HG03139 (cell line): Measurements from ENCODE around the gene LDAH.
A peak's percentile ranks its signal among the peaks of the same experiment; 100 is the strongest.

Source experiments
- ATAC-seq: cut with Tn5 transposase; IDR thresholded peaks from one replicate; pipeline ENCODE4 v1.9.1; 2021; ENCODE audit not compliant: unreplicated experiment

LDAH gene

DNA sequence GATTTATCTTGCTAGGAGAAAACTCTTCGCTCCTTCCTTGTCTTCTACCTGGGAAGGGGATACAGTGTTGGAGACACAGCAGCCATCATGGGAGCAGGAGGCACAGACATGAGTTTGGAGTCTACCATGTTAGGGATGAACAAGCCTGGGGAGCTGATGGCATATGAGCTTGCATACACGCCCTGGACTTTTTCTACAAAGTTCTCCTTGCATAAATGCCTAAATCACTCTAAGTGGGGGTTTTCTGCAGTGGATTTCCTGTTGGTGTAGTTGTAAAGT, 168.4 kb downstream of the LDAH start:
- no peak for ATAC-seq

DNA sequence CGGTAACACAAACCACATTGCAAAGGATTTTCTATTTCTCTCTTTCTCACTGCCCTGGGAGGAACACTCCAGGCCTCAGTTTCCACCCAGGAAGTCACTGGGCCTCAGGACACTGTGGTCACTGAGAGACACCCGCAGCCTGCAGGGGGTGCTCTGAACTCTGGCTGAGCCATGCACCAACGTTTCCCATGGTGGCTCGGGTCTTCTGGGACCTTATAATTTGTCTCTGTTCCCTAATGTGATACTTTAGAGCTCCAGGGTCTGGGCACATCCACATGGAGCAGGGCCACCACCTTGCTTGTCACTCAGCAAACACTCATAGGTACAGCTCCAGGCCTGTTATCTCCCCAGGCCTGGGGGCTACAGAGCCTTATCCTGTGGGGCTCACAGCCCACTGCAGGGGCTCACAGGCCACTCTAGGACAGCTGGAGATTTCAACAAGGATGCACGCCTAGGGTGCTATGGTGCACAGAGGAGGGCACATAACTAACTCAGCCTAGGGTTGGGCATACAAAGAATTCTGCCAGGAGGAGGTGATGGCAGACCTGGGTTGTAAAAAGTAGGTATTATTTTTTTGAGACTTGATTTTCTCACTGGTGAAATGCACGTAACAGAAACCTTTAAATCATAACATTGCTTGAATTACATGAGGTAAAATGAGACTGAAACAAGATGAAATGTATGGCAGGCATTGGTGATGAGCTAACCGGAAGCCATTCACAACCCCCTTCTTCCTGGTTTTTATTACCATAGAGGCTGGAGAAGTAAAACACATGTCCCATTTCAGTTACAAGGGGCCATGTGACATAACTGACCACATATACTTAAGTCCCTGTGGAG, 169.0 kb downstream of the LDAH start:
- no peak for ATAC-seq

DNA sequence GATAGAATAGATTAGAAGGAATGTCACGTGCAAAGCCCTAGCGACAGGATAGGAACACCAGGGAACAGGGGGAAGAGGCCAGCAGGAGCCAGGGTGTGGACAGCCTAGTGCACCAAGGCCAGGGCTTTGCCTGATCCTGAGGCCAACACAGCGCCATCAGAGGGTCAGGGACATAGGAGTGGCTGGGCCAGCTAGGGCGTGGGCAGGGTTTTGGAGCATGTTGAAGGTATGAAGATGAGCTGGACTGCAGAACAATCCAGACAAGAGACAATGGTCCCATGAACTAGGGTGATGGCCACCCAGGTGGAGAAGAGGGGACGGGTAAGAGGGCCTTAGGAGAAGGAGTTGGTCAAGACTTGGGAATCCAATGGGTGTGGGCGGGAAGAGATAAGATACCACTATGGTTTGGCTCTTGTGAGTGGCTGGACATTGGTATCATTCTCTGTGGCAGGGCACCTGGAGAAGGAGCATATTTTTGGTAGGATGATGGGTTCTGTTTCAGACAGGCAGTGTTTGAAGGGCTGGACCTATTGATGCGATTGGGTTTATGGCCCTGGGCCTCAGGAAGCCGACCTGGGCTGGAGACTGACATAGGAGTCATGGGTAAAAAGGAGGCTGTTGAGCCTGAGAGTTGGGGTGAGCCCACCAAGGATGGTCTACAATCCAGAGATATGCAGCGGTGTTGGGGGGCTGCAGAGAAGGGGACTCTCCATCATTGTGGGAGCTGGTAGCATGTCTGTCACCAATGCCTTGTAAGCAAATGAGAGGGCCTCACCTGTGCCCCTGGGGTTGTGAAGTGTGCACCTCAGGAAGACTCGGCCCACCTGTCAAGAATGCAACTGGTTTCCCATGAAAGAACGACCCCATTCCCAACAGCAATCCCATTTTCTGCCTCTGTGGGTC, 170.0 kb downstream of the LDAH start:
- ATAC-seq: no peak

GRCh38 chr2:20652141-20652540, 170.8 kb downstream of the LDAH start:
- ATAC-seq: no peak

GRCh38 chr2:20651731-20652099, 171.2 kb downstream of the LDAH start:
- ATAC-seq: no peak

GRCh38 chr2:20650877-20651730, 171.8 kb downstream of the LDAH start, which contains the start of gene HS1BP3:
TSS of gene HS1BP3 (minus strand) at chr2:20651098. CDS start at chr2:20651063, 35 bp downstream.
- ATAC-seq: peak; percentile 96

- peak; percentile 13 for ATAC-seq
Observed at GRCh38 chr2:20650393-20650876, 172.5 kb downstream of the LDAH start.

GRCh38 chr2:20649976-20650375, 172.9 kb downstream of the LDAH start:
- ATAC-seq: no peak

GRCh38 chr2:20649576-20649975, 173.3 kb downstream of the LDAH start:
- no peak for ATAC-seq

DNA sequence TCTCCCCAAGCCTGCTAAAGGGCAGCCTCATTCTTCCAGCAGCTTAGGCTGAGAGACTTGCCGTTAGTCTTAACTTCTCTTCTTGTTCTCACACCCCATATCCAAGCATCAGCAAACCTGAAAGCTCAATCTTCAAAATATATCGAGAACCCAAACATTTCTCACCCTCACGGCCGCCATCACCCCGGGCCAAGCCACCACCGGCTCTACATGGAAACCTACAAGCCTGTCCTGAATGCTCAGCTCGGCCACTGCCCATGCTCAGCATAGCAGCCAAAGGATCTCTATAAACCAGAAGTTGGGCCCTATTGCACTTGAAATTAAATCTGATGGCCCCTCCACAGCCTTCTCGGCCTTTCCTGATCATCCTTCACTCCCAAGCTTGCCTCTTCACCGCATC, 174.1 kb downstream of the LDAH start:
- ATAC-seq: no peak

GRCh38 chr2:20648206-20648605, 174.7 kb downstream of the LDAH start:
- no peak for ATAC-seq

DNA sequence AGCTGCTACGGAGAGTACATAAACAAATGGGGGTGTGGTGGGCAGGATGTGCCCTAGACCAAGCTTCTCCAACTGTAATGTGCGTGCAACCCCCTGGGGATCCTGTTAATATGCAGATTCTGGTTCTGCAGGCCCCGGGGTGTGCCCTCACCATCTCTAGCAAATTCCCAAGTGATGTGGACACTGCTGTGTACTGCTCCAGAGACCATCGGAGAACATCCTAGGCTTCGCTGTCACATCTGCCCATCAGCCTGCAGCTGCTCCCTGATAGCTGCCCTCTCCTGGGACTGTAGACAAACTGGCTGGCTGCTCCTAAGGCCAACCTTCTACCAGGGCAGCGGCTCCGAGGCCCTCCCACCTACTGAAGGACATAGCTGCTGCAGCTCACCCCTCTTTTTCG, 175.2 kb downstream of the LDAH start:
- ATAC-seq: no peak

DNA sequence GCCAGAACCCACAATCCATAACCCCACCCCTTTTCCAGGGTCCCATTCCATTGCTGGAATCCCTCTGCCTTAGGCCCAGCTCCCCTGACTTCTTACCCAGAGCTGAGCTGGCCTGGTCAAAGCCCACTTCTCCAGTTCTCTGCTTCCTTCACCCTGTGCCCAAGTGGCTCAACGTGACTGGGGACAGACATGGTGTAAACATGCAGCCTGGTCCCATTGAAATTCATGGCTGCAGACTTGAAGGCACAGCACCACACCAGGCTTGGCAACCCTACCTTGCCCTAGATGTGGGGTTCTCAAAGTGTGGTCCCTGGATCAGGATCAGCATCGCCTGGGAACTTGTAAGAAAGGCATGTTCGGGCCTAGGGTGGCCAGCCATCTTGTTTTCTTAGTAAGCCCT, 175.7 kb downstream of the LDAH start:
- no peak for ATAC-seq

DNA sequence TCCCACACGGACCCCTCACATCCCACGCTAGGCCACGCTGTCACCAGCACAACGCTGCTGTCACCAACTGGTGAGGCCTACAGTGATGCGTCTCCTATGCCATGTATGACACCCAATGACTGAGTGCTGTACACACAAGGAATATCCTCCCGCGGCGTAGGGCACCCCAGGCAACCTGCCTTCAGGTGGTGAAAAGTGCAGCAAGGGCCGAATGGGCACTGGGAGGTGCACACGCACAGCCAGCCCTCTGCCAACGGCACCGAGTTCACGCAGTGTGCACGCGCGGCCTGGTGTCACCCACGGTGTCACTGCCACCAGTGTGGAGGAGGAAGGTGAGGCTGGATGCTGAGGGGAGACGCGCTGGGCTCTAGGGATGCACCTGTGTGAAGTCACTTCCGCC, 176.5 kb downstream of the LDAH start:
- ATAC-seq: no peak

DNA sequence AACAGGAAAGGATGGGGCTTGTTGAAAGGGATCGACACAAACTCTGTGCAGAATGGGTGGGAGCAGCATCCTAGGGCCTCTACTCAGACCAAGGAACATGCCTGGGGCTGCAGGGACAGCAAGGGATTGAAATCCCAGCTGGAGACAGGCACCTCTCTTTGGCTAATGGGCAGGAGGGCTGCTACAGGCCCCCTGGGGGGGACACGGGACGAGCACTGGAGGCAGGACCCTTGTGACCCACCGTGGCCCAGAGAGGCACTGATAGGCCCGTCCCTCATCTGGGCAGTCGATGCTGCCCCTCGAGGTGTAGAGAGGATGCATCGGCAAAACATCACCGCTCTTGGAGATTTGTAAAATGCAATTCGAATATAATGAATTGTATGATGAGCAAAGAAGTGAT, 177.1 kb downstream of the LDAH start:
- ATAC-seq: no peak

DNA sequence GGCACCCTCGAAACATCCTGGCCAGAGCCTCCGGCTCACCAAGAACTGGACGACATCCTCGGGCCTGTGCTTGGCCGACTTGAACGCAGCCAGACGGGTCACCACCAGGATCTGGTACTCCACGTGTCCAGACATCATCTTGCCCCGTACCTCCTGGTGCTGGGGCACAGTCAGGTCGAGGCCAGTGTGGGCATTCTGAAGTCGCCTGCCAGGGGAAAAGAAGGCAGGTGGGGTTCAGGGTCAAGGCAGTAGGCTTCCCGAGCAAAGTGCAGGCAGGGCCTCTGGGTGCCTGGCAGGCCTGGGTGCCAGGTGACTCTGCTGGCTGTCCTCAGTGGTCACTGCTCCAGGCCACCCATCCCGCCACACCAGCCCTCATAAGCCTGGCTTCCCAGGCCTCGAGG, 177.6 kb downstream of the LDAH start:
- no peak for ATAC-seq

- no peak for ATAC-seq
Observed at GRCh38 chr2:20643826-20644225, 179.1 kb downstream of the LDAH start.

- no peak for ATAC-seq
Observed at GRCh38 chr2:20643060-20643459, 179.8 kb downstream of the LDAH start.

- peak; percentile 97 for ATAC-seq
Observed at GRCh38 chr2:20642055-20642971, 180.6 kb downstream of the LDAH start.
